Stimulated activated CD8-positive, alpha-beta memory T cell treated with anti-CD3 and anti-CD28 coated beads, Interleukin-15, amount 100 ng/mL, for 1 hour (primary cell): ENCODE measurements around the gene PYY.
"Not testable (repeated sequence)": the region's sequence is repeated elsewhere in the genome, so short reads cannot be mapped to it uniquely, and the experiment has no call there.

ENCODE experiments used
- DNase-seq: peaks from one replicate; pipeline ENCODE4 v3.0.0-alpha.2; 2020; ENCODE audit warnings: low read depth

PYY gene

GRCh38 chr17:43978078-43978477, 24.3 kb upstream of the PYY start:
- no peak for DNase-seq

DNA sequence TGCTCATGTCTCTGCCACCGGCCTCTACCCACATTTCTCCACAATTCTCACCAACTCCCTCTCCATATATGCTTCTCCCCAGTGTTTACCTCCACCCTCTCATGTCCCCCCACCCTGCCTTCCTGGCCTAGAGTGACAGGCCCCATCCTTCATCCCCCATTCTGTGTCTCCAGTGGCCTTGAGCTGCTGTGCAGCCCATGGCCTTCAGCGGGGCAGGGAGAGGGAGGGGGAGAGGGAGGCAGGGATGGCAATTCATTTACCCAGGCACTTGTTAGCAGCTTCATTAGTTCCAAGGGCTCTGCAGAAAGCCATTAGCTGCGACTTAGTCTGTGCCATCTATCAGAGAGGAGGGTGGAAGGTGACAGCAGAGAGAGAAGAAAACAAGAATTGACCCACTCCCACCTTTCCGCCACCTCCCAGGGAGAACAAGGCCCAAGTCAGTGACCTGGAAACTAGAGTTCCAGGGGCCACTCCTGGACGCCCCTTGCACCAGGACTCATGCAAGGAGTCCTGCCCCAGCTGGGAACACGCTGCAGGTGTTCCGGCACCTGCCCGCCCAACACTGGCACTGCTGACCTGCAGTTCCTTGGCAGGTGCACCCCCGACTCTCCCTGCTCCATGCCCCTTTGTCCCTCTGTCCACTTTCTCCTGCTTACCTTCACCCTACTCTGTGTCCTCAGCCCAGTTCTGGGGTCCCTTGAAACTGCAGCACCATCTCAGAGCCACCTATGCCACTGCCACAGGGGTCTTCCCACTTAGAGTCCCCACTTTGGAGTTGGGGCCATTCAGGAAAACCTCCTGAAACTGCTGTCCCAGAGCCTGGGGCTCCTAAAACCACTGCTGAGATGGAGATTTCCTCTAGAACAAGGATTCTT, 23.5 kb upstream of the PYY start:
- no peak for DNase-seq

- DNase-seq = no peak
Observed at GRCh38 chr17:43975898-43976297, 22.2 kb upstream of the PYY start.

DNA sequence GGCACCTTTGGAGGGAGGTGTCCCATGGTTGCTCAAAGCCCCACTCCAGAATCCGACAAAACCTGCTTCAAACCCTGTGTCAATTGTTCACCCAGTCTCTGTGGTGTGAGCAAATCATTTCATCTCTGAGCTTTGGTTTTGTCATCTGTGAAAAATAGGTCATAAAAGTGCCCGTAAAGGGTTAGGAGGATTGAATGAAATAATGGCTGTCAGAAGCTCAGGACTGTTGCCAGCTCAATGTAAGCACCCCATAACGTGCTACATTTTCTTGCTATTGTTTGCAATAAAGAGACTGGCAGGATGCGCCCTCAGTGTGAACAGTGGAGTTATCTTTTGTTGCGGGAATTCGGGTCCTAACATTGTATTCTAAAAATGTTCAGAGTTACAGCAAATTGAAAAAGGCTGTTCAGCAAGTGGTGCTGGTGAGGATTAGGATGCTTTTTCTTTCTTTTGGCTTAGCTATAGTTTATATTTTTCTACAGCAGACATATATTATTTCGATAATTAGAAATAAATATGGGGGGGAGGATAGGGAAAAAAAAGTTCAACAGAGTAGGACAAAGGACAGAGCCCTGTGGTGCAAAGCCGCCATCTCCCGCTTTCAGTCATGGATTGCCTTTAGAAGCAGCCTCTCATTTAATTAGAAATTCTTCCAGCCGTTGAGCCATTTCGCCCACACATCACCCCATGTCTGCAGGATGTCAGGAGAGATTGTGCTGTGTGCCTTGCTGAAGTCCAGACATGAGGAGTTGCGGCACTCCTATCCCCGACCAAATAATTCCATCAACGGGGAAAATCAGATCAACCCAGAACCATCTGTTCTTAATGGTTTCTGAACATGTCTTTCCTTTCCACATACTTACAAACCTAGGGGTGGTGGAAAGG, 20.9 kb upstream of the PYY start:
- DNase-seq = no peak

DNA sequence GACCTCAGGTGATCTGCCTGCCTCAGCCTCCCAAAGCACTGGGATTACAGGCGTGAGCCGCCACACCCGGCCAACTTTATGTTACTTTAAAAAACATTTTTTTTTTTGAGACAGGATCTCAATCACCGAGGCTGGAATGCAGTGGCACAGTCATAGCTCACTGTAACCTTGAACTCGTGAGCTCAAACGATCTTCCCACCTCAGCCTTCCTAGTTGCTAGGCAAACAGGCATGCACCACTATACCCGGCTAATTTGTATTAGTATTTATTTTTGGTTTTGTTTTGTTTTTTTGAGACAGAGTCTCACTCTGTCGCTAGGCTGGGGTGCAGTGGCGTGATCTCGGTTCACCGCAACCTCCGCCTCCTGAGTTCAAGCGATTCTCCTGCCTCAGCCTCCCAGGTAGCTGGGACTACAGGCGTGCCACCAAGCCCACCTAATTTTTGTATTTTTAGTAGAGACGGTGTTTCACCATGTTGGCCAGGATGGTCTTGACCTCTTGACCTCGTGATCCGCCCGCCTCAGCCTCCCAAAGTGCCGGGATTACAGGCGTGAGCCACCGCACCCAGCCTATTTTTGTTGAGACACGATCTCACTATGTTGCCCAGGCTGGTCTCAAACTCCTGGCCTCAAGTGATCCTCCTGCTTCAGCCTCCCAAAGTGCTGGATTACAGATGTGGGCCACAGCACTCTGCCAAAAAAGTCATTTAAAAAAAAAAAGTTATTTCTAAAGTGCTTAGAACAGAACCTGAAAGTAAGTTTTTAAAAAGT, 18.9 kb upstream of the PYY start:
- not testable (repeated sequence) for DNase-seq

- DNase-seq = not testable (repeated sequence)
Observed at GRCh38 chr17:43971436-43971835, 17.7 kb upstream of the PYY start.

DNA sequence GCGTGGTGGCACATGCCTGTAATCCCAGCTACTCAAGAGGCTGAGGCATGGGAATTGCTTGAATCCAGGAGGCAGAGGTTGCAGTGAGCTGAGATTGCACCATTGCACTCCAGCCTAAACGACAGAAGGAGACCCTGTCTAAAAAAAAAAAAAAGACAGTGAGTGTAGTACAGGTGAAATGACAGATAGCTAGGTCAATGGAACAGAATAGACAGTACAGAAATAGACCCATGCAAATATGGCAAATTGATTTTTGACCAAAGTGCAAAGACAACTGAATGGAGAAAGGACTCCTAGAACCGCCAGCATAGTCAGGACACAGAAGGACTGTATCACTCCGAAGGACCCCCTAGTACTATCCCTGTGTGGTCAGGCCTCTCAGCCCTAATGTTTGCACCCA, 16.6 kb upstream of the PYY start:
- no peak for DNase-seq

DNA sequence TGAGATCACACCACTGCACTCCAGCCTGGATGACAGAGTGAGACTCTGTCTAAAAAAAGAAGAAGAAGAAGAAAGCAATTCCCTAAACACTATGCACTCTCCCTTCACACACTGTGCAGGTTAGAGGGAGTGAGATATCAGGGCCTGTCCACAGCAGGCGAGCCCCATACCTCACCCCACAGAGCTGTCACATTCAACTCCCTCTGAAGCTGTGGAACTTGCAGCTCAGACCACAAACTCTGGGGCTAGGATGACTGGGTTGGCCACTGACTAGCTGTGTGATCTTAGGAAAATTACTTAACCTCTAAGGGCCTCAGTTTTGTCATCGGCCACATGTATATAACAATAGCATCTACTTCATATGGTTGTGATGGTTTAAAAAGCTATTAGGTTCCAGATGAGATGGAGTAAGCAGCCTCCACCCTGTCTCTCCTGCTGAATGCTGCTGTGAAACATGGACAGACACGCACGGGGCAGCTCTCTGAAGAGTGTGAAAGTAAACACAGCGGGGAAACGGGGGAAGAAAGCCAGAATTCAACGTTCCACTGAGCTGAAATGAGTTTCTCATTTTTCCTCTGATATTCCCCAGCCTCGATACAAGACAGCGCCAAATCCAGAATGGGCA, 13.6 kb upstream of the PYY start:
- no peak for DNase-seq

DNA sequence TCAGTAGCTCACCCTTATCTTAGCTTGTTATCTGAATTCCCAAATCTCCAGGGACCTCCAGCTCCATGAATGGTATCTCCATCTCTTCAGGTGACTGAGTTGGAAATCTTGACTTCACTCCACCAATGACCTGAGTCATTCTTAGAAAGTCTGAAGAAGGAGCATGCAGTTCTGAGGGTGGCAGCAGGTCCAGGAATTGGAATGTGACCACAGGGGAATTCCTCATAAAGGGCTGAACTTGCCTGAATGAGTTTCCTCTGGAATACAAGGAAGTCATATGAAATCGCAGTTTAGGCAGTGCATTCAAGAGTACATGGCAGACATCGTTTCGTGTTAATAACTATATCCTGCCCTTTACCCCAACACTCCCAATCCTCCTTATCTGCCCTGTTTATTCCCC, 12.5 kb upstream of the PYY start:
- DNase-seq = no peak

DNA sequence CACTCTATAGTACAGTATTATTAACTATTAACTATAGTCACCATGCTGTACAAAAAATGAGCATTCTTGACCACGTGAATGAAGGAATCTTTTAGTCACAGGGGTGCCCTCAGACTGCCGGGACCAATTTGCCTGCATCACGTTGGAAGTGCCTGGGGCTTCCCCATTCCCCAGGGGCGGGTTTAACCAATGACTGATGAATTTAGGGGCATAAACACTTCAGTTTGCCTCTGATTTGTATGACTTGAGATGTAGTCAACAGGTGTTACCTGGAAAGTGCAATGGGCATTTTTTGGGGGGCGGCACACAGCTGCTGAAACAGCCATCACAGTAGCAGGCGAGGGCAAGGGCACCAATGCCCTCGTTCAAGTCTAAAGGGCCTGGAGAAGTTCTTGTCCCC, 8.7 kb upstream of the PYY start:
- DNase-seq = no peak

- DNase-seq = no peak
Observed at GRCh38 chr17:43961954-43962353, 8.2 kb upstream of the PYY start.

GRCh38 chr17:43961292-43961691, 7.6 kb upstream of the PYY start:
- not testable (repeated sequence) for DNase-seq

DNA sequence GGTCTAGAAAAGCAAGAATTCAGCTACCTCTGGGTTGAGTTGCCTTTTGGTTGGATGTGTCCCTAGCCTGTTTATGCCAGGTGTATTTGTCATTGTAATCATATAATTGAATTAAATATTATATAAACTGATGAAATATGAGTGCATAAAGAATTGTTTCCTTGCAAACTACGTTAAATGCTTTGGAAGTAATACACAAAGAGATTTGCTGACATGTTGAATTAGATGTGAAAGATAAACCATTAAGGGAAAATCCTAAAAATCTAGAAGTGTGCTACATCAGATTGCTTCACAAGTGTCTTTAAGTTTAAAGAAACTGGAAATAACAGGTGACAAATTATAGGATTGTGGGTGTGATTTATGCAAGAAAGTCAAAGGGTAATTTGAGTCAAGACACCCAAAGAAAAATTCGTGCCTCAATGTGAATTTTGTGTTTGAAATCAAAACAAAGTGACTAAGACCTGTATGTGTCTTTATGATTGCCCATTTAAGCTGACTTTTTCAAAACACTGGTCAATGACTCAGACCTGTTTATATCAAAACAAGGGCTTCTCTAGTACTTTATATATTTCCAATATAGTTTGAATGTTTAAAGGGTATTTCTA, 5.1 kb upstream of the PYY start:
- DNase-seq = no peak

GRCh38 chr17:43956222-43956621, 2.5 kb upstream of the PYY start:
- DNase-seq = no peak

GRCh38 chr17:43952724-43953666, 745 bp downstream of the PYY start:
- DNase-seq = no peak

DNA sequence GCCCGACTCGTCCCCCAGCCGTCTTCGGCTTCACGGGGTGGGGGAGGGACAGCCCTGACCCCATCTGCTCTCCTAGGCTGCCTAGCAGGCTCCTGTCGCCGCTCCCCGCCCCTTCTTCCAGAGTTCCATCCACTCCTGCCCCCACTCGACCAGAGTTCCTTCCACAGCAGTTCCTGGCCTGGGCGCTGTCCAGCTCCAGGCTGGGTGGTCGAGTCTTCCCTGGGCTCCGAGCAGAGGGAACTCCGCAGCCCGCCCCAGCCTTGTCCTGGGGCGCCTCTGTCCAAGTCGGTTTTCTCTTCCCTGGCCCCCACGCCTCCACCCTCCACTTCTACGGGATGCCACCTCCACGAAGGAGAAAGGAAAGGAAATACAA, 1.4 kb downstream of the PYY start:
- no peak for DNase-seq

- no peak for DNase-seq
Observed at GRCh38 chr17:43951750-43952149, 2.0 kb downstream of the PYY start.

GRCh38 chr17:43950554-43950953, 3.2 kb downstream of the PYY start:
- DNase-seq = no peak

- DNase-seq = no peak
Observed at GRCh38 chr17:43949781-43950180, 4.0 kb downstream of the PYY start.

GRCh38 chr17:43946781-43947180, 7.0 kb downstream of the PYY start:
- DNase-seq = no peak
